ENCODE measurements around the gene HMBS. TPM values are rescaled to one million over a fixed set of nuclear protein-coding genes. Genes with fewer than 3 reads are reported as not detected.

HMBS gene
- total RNA-seq, 2 donors from 2014 or later, result 9.2 to 14.3 TPM

DNA sequence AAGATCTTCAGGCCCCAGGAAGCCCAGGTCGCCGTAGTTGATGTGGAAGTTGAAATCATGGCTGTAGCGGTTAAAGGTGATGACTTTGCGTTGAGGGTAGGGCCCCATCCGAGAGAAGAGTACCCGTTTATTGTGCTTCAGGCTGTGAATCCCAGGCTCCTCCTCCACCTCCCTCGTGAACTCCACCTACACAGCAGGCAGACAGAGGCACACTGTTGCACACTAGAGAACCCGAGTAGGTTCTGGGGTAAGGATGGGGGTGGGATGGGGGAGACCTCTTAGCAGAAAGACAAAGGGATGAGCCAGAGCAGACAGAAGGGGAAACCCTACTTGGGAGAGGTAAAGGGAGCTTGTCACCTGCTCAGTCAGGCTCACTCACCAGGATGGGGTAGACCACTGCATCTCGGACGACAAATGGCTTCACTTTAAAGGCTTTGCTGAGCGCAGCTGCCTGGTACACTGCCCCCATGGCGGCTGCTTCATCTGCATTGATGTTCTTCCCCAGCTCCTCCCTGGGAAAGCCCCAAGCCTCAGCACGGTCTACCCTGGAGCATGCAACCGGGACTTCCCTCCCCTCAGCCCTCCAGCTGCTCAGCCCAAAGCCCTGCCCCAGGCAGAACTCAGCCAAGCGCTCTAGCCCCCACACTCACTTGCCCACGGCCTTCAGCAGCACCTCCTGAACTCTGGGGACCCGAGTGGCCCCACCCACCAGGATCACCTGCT is 33.1 kb upstream of the HMBS start:
- Histone ChIP-seq H3K4me3 (no peak overlapping the region), H3K36me3 (peaks cover 16 to 26% of the 10 kb centered on the region in 2 donors), H3K9me3 (no peaks in the 10 kb centered on the region), H3K4me1 (replicated peaks) (no peaks in the 10 kb centered on the region), H3K27me3 (replicated peaks; ENCODE audit: insufficient read depth) (no peaks in the 10 kb centered on the region), H3K27ac (no peak overlapping the region)
- 81% methylated on average over 17 of the region's 17 CpGs for WGBS
- intact Hi-C loops (cut with DNase I), result no loop called here
- no peak for TF ChIP-seq POLR2AphosphoS5 (IDR thresholded peaks at IDR 0.05)
- TF ChIP-seq, protein P1, sequence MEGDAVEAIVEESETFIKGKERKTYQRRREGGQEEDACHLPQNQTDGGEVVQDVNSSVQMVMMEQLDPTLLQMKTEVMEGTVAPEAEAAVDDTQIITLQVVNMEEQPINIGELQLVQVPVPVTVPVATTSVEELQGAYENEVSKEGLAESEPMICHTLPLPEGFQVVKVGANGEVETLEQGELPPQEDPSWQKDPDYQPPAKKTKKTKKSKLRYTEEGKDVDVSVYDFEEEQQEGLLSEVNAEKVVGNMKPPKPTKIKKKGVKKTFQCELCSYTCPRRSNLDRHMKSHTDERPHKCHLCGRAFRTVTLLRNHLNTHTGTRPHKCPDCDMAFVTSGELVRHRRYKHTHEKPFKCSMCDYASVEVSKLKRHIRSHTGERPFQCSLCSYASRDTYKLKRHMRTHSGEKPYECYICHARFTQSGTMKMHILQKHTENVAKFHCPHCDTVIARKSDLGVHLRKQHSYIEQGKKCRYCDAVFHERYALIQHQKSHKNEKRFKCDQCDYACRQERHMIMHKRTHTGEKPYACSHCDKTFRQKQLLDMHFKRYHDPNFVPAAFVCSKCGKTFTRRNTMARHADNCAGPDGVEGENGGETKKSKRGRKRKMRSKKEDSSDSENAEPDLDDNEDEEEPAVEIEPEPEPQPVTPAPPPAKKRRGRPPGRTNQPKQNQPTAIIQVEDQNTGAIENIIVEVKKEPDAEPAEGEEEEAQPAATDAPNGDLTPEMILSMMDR (IDR thresholded peaks at IDR 0.05), result no peak
- TF ChIP-seq POLR2A (IDR thresholded peaks at IDR 0.05), result no peak
- DNase-seq (ENCODE audit: low spot score), result no peak

DNA sequence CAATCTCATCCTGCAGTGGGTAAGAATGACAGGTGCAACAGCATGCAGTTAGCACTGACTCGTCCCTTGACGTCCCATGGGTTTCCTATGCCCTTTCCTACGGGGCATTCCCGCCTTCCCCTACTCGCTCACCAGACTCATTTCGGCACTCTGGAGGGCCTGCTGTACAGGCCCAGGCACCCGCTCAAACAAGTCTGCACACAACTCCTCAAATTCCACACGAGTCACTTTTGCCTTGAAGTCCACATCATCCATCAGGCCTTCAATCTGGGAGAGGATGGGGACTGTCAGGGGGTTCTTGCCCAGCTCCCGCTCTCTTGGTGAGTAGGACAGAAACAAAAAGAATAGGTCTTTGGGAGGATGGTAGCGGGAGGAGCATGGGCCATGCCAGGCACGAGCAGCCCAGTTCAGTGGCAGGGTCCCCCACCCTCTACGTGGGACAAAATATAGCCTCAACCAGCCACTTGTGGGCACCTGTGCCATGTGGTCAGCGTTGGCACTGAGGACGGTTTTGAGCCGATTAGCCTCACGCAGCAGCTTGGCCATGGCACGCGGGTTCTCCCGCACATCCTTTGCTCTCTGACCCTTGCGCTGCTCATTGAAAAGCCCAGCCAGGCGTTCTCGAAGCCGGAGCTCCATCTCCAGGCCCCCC is 32.4 kb upstream of the HMBS start:
- WGBS, result 87% methylated on average over 23 of the region's 23 CpGs
- peaks cover 16 to 26% of the 10 kb centered on the region in 2 donors for H3K36me3 ChIP-seq
- no peaks in the 10 kb centered on the region for H3K27me3 ChIP-seq (replicated peaks; ENCODE audit: insufficient read depth)
- DNase-seq (ENCODE audit: low spot score), result no peak
- intact Hi-C loops (cut with DNase I), result no loop called here
- no peak for TF ChIP-seq POLR2AphosphoS5 (IDR thresholded peaks at IDR 0.05)
- TF ChIP-seq POLR2A (IDR thresholded peaks at IDR 0.05), result no peak
- TF ChIP-seq, protein P1 (IDR thresholded peaks at IDR 0.05), result no peak
- H3K27ac ChIP-seq, result no peak overlapping the region
- H3K4me1 ChIP-seq (replicated peaks), result no peaks in the 10 kb centered on the region
- H3K4me3 ChIP-seq, result no peak overlapping the region
- no peaks in the 10 kb centered on the region for H3K9me3 ChIP-seq

DNA sequence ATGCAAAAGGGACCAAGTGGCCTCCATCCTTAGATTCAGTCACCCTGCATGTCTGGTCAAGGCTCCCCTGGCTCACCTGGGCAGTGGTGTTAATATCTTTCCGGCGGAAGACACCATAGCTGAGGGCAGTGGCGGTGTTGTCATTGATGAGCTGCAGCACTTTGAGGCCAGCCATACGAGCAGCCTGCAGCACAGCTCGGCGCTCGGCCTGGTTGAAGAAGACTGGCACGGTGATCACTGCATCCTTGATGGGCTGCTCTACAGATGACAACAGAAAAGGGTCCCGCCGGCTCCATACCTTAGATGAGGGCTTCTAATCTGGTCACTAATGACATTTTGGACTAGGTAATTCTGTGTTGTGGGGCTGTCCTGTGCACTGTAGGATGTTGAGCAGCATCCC is 30.3 kb upstream of the HMBS start:
- Histone ChIP-seq H3K9me3 (no peaks in the 10 kb centered on the region), H3K4me3 (no peak overlapping the region), H3K36me3 (peaks cover 8 to 13% of the 10 kb centered on the region in 2 donors), H3K27ac (no peak overlapping the region), H3K4me1 (replicated peaks) (peaks cover 5% of the 10 kb centered on the region), H3K27me3 (replicated peaks; ENCODE audit: insufficient read depth) (no peaks in the 10 kb centered on the region)
- 82% methylated on average over 8 of the region's 10 CpGs for WGBS
- intact Hi-C loops (cut with DNase I), result no loop called here
- TF ChIP-seq POLR2AphosphoS5 (IDR thresholded peaks at IDR 0.05), result no peak
- TF ChIP-seq, protein P1 (IDR thresholded peaks at IDR 0.05), result no peak
- DNase-seq (ENCODE audit: low spot score), result no peak

DNA sequence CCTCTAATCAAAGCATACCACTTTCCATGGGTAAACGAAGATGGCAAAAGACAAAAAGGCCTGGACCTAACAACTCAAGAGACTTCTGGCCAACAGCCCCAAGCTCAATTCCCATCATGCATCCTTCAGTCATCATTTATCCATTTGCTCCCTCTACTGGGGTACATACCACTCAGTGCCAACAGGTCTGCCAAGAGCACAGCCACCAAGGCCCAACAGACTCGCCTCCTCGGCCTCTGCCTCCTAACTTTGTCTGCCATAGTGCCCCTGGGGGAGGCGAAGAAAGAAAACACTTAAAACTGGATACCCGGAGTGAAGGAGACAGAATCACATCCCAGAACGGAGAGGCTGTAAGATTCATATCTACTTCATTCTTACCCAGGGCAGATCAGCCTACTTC is 28.8 kb upstream of the HMBS start:
- H3K27ac ChIP-seq, result peak overlapping the region in 1 of 2 donors; percentile 78
- H3K27me3 ChIP-seq (replicated peaks; ENCODE audit: insufficient read depth), result no peaks in the 10 kb centered on the region
- intact Hi-C loops (cut with DNase I), result no loop called here
- H3K9me3 ChIP-seq, result no peaks in the 10 kb centered on the region
- peaks cover 8 to 13% of the 10 kb centered on the region in 2 donors for H3K36me3 ChIP-seq
- TF ChIP-seq POLR2A (IDR thresholded peaks at IDR 0.05) (no peak), POLR2AphosphoS5 (IDR thresholded peaks at IDR 0.05) (no peak)
- TF ChIP-seq, protein P1 (IDR thresholded peaks at IDR 0.05), result no peak
- peaks cover 5% of the 10 kb centered on the region for H3K4me1 ChIP-seq (replicated peaks)
- WGBS, result 27% methylated on average over 6 of the region's 6 CpGs
- H3K4me3 ChIP-seq, result peak overlapping the region; percentile 57 to 77
- no peak for DNase-seq (ENCODE audit: low spot score)

Measured in prostate gland (tissue), 2 donors.